ENCODE results near the gene CTCFL. TPM values are rescaled to one million over a fixed set of nuclear protein-coding genes. Genes with fewer than 3 reads are reported as not detected.

CTCFL gene
- total and polyA plus RNA-seq, 7 donors = 0.36 TPM; not detected in 6

DNA sequence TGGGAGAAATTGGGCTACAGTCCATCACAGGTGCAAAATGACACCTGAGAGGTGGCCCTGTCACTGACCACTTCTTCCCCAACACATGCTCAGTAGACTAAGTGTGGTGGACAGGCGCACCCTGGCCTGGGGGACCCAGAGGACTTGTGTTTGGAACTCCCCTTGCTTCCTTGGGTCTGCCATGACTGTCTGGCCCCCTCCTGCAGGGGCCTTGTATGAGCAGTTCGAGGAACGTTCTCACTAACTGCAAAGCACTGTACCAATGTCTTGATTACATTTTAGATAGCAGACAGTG lies 32.0 kb upstream of the CTCFL start:
- Histone ChIP-seq H3K4me3 (no peak overlapping the region), H3K36me3 (no peaks in the 10 kb centered on the region), H3K9me3 (no peaks in the 10 kb centered on the region), H3K4me1 (no peaks in the 10 kb centered on the region), H3K27ac (no peak overlapping the region), H3K27me3 (peaks cover 0 to 10% (median 8%) of the 10 kb centered on the region in 3 donors)
- intact Hi-C loops (cut with DNase I) = no loop called here
- TF ChIP-seq POLR2A (IDR thresholded peaks at IDR 0.05) (no peak), POLR2AphosphoS5 (IDR thresholded peaks at IDR 0.05) (no peak), EP300 (IDR thresholded peaks at IDR 0.05) (no peak), CTCF (IDR thresholded peaks at IDR 0.05) (no peak)
- 86 to 92% methylated on average over 3 of the region's 3 CpGs for WGBS, 2 donors
- DNase-seq = no peak

DNA sequence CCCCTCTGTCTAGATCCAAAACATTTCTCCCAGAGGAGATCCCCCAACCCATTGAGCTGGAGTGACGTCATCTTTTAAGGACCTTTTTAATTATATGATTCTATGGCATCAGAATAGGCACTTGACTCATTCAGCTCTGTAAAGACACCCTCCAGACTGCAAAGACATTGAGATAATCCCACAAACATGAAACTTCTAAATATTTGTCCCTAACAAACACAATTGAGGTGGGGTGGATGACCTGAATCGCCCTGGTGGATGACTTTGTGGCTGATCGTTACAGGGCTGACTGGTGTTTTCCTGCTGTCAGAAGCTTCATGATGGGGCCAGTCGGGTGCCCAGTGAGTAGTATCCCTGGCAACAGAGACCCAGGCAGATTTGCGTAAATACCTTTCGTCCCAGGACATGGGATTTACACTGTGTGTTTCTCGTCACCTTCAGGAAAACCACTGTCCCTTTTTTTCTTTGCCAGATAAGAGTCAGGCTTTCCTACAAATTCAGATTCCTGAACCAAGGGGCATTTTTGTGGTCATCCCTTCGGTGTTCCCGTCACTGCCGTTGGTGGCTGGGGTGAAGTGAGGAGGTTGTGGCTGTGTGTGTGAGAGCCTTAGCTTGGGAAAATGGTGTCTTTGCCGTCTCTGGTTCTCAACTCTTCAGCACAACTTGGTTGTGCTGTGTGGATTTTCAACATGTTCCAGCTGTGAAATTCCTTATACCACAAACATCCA lies 30.7 kb upstream of the CTCFL start:
- no peaks in the 10 kb centered on the region for H3K9me3 ChIP-seq
- no peak for DNase-seq
- peaks cover 0 to 21% (median 10%) of the 10 kb centered on the region in 3 donors for H3K27me3 ChIP-seq
- intact Hi-C loops (cut with DNase I) = no loop called here
- no peaks in the 10 kb centered on the region for H3K36me3 ChIP-seq
- 74 to 84% methylated on average over 11 of the region's 11 CpGs for WGBS, 2 donors
- H3K4me3 ChIP-seq = no peak overlapping the region
- no peaks in the 10 kb centered on the region for H3K4me1 ChIP-seq
- TF ChIP-seq POLR2A (IDR thresholded peaks at IDR 0.05) (no peak), EP300 (IDR thresholded peaks at IDR 0.05) (no peak), POLR2AphosphoS5 (IDR thresholded peaks at IDR 0.05) (no peak), CTCF (IDR thresholded peaks at IDR 0.05) (no peak)
- H3K27ac ChIP-seq = no peak overlapping the region

GRCh38 chr20:57553376-57554018 lies 28.6 kb upstream of the CTCFL start:
- intact Hi-C loops (cut with DNase I) = no loop called here
- DNase-seq = no peak
- WGBS, 2 donors = 89% methylated on average over 11 of the region's 11 CpGs

DNA sequence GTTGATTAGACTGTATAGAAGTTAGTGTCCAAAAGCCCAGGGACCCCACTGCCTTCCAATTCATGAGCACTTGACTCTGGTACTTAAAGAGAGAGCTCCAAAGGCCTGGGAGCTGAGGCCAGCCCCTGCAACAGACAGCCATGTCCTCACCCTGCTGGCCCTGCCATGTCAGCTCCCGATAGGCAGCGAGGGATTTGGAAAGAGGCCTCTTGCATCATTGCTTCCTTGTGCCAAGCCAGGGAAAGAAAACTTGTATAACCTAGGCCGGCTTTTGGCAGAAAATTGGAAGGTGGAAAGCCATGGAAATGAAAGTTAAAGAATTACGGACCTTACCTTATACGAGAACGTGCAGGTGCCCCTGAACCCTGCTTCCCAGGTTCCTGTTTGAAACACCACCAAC lies 27.5 kb upstream of the CTCFL start:
- H3K36me3 ChIP-seq = no peaks in the 10 kb centered on the region
- no peaks in the 10 kb centered on the region for H3K9me3 ChIP-seq
- DNase-seq = no peak
- intact Hi-C loops (cut with DNase I) = no loop called here
- TF ChIP-seq POLR2A (IDR thresholded peaks at IDR 0.05) = no peak
- no peak for TF ChIP-seq CTCF (IDR thresholded peaks at IDR 0.05)
- TF ChIP-seq EP300 (IDR thresholded peaks at IDR 0.05) = no peak
- TF ChIP-seq POLR2AphosphoS5 (IDR thresholded peaks at IDR 0.05) = no peak
- WGBS, 2 donors = 95 to 97% methylated on average over 6 of the region's 6 CpGs
- H3K27me3 ChIP-seq = peaks cover 0 to 18% (median 10%) of the 10 kb centered on the region in 3 donors
- H3K27ac ChIP-seq = no peak overlapping the region
- no peaks in the 10 kb centered on the region for H3K4me1 ChIP-seq
- no peak overlapping the region for H3K4me3 ChIP-seq

More at GRCh38 chr20:57553376-57554018, 28.6 kb upstream of the CTCFL start:
- Histone ChIP-seq H3K4me1 (no peaks in the 10 kb centered on the region), H3K27ac (no peak overlapping the region), H3K27me3 (peaks cover 0 to 21% (median 10%) of the 10 kb centered on the region in 3 donors), H3K36me3 (no peaks in the 10 kb centered on the region), H3K4me3 (no peak overlapping the region), H3K9me3 (no peaks in the 10 kb centered on the region)
- no peak for TF ChIP-seq POLR2A (IDR thresholded peaks at IDR 0.05)
- no peak for TF ChIP-seq POLR2AphosphoS5 (IDR thresholded peaks at IDR 0.05)
- no peak for TF ChIP-seq EP300 (IDR thresholded peaks at IDR 0.05)
- TF ChIP-seq CTCF (IDR thresholded peaks at IDR 0.05) = no peak

Measured in sigmoid colon (tissue), 7 donors.